Measurements from ENCODE around the gene CENPQ. TPM values are rescaled to one million over a fixed set of nuclear protein-coding genes. Genes with fewer than 3 reads are reported as not detected.

The CENPQ gene, protein sequence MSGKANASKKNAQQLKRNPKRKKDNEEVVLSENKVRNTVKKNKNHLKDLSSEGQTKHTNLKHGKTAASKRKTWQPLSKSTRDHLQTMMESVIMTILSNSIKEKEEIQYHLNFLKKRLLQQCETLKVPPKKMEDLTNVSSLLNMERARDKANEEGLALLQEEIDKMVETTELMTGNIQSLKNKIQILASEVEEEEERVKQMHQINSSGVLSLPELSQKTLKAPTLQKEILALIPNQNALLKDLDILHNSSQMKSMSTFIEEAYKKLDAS
- total RNA-seq (1 to 10 TPM in 4 of 6 donors, under 1 TPM in 2; 0.88 to 2.7 (median 1.2) TPM), polyA plus RNA-seq (1 to 10 TPM; 1.4 to 3.1 TPM)

DNA sequence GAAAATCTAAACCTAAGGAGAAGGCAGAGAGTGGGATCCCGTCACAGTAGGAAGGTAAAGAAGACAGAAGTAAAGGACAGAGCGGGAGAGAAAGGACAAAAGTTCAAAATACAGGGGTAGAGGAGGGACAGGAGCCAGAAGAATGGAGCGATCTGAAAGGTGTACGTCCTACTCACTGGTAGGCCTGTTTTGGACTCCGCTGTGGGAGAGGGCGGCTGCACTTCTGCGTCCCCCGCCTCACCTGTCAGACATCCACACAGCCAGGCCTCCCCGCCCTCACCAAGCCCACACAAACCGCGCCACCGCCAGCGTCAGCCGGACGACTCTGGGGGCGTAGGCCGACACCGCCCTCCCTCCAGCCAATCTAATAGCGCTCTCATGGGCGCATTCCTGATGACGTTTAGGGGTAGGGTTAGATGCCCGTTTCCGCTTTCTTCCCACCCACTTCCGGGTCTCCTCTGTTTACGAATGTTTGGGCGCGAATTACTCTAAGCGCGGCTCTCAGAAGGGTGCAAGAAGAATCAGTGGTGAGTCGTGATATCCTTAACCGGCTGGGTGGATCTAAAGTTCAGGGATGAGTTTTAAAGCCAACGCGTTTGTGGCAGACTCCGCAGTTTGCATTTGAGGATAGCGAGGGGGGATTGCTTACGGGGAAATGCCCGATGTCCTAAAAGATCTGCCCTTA, at the start of gene CENPQ, which contains the start of gene MMUT:
Gene CENPQ, plus strand, starts transcription at position 444 of the 685 bp plus-strand sequence. CDS start 6,807 bp downstream, outside the sequence.
Gene MMUT, minus strand, starts transcription at position 327 of the 685 bp plus-strand sequence. CDS start 3,787 bp downstream, outside the sequence.
- Histone ChIP-seq H3K36me3 (no peaks in the 10 kb centered on the region), H3K4me1 (peaks cover 10 to 27% (median 15%) of the 10 kb centered on the region in 3 donors), H3K9me3 (no peaks in the 10 kb centered on the region), H3K4me3 (peak within 1 kb of the TSS; percentile 57 to 81 (median 60)), H3K27me3 (no peaks in the 10 kb centered on the region), H3K27ac (peak within 1 kb of the TSS; percentile 70 to 88 (median 84))
- 0% methylated on average over 36 to 37 of the region's 37 CpGs for WGBS, 2 donors
- intact Hi-C loops (cut with DNase I): no loop called here
- ATAC-seq: peak; percentile 99 to 100 (median 100)
- peak; percentile 90 to 95 (median 93) for DNase-seq
- TF ChIP-seq, protein P1, sequence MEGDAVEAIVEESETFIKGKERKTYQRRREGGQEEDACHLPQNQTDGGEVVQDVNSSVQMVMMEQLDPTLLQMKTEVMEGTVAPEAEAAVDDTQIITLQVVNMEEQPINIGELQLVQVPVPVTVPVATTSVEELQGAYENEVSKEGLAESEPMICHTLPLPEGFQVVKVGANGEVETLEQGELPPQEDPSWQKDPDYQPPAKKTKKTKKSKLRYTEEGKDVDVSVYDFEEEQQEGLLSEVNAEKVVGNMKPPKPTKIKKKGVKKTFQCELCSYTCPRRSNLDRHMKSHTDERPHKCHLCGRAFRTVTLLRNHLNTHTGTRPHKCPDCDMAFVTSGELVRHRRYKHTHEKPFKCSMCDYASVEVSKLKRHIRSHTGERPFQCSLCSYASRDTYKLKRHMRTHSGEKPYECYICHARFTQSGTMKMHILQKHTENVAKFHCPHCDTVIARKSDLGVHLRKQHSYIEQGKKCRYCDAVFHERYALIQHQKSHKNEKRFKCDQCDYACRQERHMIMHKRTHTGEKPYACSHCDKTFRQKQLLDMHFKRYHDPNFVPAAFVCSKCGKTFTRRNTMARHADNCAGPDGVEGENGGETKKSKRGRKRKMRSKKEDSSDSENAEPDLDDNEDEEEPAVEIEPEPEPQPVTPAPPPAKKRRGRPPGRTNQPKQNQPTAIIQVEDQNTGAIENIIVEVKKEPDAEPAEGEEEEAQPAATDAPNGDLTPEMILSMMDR (IDR thresholded peaks at IDR 0.05): no peak
- FAIRE-seq: peak; percentile 89

DNA sequence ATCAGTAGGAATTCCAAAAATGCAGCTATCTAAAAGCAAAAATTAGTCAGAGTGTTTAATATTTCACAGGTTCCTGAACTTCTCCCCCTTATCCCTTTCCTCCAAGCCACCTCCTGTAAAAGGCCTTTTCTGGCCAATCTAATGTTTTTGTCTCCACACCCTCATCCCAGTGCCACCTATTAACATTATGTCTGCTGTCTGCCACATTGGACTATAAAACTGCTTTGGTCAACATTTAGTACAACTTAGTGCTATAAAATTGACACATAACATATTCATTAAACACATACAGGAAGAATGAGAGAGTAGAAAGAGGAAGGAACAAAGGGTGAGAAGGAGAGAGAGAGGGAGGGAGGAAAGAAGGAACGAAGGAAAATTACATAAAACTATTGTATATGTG, 47.8 kb upstream of the CENPQ start:
- ATAC-seq (no peak), FAIRE-seq (no peak), DNase-seq (no peak)
- H3K36me3 ChIP-seq: no peaks in the 10 kb centered on the region
- intact Hi-C loops (cut with DNase I): no loop called here
- H3K4me3 ChIP-seq: no peak overlapping the region
- WGBS, 2 donors: 50 to 53% methylated on average over 1 of the region's 1 CpG
- no peaks in the 10 kb centered on the region for H3K27me3 ChIP-seq
- TF ChIP-seq, protein P1 (IDR thresholded peaks at IDR 0.05): no peak
- no peaks in the 10 kb centered on the region for H3K9me3 ChIP-seq
- no peak overlapping the region for H3K27ac ChIP-seq
- no peaks in the 10 kb centered on the region for H3K4me1 ChIP-seq

DNA sequence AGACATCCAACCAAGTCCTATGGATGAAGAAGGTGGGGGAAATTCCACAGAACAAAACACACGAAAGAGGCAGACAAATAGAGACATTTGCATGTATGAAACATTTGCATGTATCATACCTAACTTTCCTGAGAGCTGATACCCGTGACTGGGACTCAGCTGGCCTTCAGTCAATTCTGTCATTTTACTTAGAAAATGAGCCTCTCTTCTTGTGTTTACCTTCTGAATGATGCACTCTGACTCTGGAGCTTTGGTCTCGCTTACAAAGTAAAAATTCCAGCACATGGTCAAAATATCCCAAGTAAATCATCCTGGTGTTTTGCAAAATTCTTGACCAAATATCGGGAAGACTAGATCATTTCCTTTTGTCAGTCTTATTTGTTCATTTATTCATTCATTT, 47.0 kb upstream of the CENPQ start:
- Histone ChIP-seq H3K4me3 (no peak overlapping the region), H3K27ac (no peak overlapping the region), H3K4me1 (no peaks in the 10 kb centered on the region), H3K27me3 (no peaks in the 10 kb centered on the region), H3K9me3 (no peaks in the 10 kb centered on the region), H3K36me3 (no peaks in the 10 kb centered on the region)
- TF ChIP-seq, protein P1 (IDR thresholded peaks at IDR 0.05): no peak
- 60 to 75% methylated on average over 4 of the region's 4 CpGs for WGBS, 2 donors
- intact Hi-C loops (cut with DNase I): no loop called here
- DNase-seq: no peak
- no peak for ATAC-seq
- no peak for FAIRE-seq

DNA sequence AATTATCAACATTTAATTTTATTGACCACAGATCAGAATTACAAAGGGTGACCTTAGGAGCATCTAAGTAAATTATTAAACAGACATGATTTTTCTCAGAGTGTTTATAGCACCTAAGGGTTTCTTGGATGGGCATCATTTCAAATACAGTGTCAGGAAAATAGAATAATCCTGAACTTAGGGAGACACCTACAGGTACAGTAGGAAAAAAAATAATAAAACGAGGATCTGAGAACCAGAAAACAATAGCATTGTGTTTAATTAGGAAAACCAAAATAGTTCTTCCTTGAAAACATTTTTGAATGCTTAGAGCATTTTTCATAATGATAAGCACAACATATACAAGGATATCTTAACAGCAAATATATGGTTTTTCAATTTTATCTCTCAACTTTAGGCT, 39.4 kb upstream of the CENPQ start:
- Histone ChIP-seq H3K27ac (no peak overlapping the region), H3K9me3 (no peaks in the 10 kb centered on the region), H3K27me3 (no peaks in the 10 kb centered on the region), H3K4me1 (no peaks in the 10 kb centered on the region), H3K36me3 (no peaks in the 10 kb centered on the region), H3K4me3 (no peak overlapping the region)
- TF ChIP-seq, protein P1 (IDR thresholded peaks at IDR 0.05): no peak
- 17 to 24% methylated on average over 1 of the region's 1 CpG for WGBS, 2 donors
- no peak for FAIRE-seq
- intact Hi-C loops (cut with DNase I): no loop called here
- ATAC-seq: no peak
- no peak for DNase-seq

All from pancreas (tissue), 10 donors.